Skeletal muscle tissue (tissue), 4 donors: Measurements from ENCODE around the gene TMEM253. TPM values are rescaled to one million over a fixed set of nuclear protein-coding genes. Genes with fewer than 3 reads are reported as not detected.
A peak's percentile ranks its signal among the peaks of the same experiment; 100 is the strongest.

Experiments
- H3K27ac ChIP-seq: one replicate; pipeline ENCODE4 v1.7.0; 2013; ENCODE audit warnings: mild to moderate bottlenecking, low read depth, low read length, inconsistent platforms
- H3K27me3 ChIP-seq, 3 donors: one replicate each; pipeline ENCODE4 v1.7.0; 2013; ENCODE audit warnings: low read length in 3 of 3; ENCODE audit not compliant: control insufficient read depth in 3 of 3, insufficient read depth in 3 of 3
- H3K36me3 ChIP-seq, 3 donors: one replicate each; pipeline ENCODE4 v1.7.0; 2013; ENCODE audit warnings: low read length in 3 of 3; ENCODE audit not compliant: control insufficient read depth in 3 of 3, insufficient read depth in 3 of 3
- H3K4me1 ChIP-seq, 3 donors: one replicate each; pipeline ENCODE4 v1.7.0; 2013; ENCODE audit warnings: low read length in 3 of 3, mild to moderate bottlenecking in 3 of 3; ENCODE audit not compliant: control insufficient read depth in 3 of 3, insufficient read depth in 3 of 3
- H3K4me3 ChIP-seq, 3 donors: one replicate each; pipeline ENCODE4 v1.7.0; 2013; ENCODE audit warnings: low read length in 3 of 3
- H3K9ac ChIP-seq, 3 donors: one replicate each; pipeline ENCODE4 v1.7.0; 2013; ENCODE audit warnings: low read length in 3 of 3, mild to moderate bottlenecking in 3 of 3, moderate library complexity in 2 of 3, low read depth in 1 of 3
- H3K9me3 ChIP-seq, 3 donors: one replicate each; pipeline ENCODE4 v1.7.0; 2013; ENCODE audit warnings: low read length in 3 of 3; ENCODE audit not compliant: control insufficient read depth in 3 of 3
- total RNA-seq: library from RNA; depleted of rRNA; stranded (reverse); fragments of >200 nt; gene quantifications from one replicate; pipeline ENCODE4 v1.2.3, GENCODE V29; 2014
- donor health status: Osteomylitis.

The TMEM253 gene
- total RNA-seq, 1 donor from 2014 or later, result not detected

GRCh38 chr14:21059842-21060613, 40.8 kb upstream of the TMEM253 start:
- H3K4me1 ChIP-seq, result peaks cover 0 to 5% (median 0%) of the 10 kb centered on the region in 3 donors
- H3K36me3 ChIP-seq, result no peaks in the 10 kb centered on the region
- H3K27me3 ChIP-seq, result no peaks in the 10 kb centered on the region
- no peak overlapping the region for H3K27ac ChIP-seq
- no peak overlapping the region for H3K4me3 ChIP-seq
- H3K9me3 ChIP-seq, result no peaks in the 10 kb centered on the region
- H3K9ac ChIP-seq, result no peak overlapping the region

- H3K4me3 ChIP-seq, result no peak overlapping the region
Observed at GRCh38 chr14:21060614-21061346, 40.1 kb upstream of the TMEM253 start.

GRCh38 chr14:21061347-21061668, 39.6 kb upstream of the TMEM253 start:
- Histone ChIP-seq H3K27ac (no peak overlapping the region), H3K9ac (no peak overlapping the region), H3K9me3 (no peaks in the 10 kb centered on the region), H3K27me3 (no peaks in the 10 kb centered on the region), H3K4me3 (no peak overlapping the region), H3K4me1 (peaks cover 0 to 5% (median 0%) of the 10 kb centered on the region in 3 donors), H3K36me3 (no peaks in the 10 kb centered on the region)

More at GRCh38 chr14:21060614-21061346, 40.1 kb upstream of the TMEM253 start:
- Histone ChIP-seq H3K27ac (no peak overlapping the region), H3K4me1 (peaks cover 0 to 5% (median 0%) of the 10 kb centered on the region in 3 donors), H3K9ac (no peak overlapping the region), H3K9me3 (no peaks in the 10 kb centered on the region), H3K36me3 (no peaks in the 10 kb centered on the region), H3K27me3 (no peaks in the 10 kb centered on the region)

GRCh38 chr14:21063479-21063878, 37.4 kb upstream of the TMEM253 start:
- no peak overlapping the region for H3K9ac ChIP-seq
- H3K9me3 ChIP-seq, result no peaks in the 10 kb centered on the region
- H3K27ac ChIP-seq, result no peak overlapping the region

GRCh38 chr14:21066882-21067502, 33.9 kb upstream of the TMEM253 start:
- Histone ChIP-seq H3K9ac (no peak overlapping the region), H3K27ac (no peak overlapping the region), H3K4me3 (no peak overlapping the region), H3K36me3 (no peaks in the 10 kb centered on the region), H3K9me3 (no peaks in the 10 kb centered on the region), H3K4me1 (peaks cover 20 to 29% (median 25%) of the 10 kb centered on the region in 3 donors), H3K27me3 (no peaks in the 10 kb centered on the region)

More at GRCh38 chr14:21063479-21063878, 37.4 kb upstream of the TMEM253 start:
- H3K36me3 ChIP-seq, result no peaks in the 10 kb centered on the region
- peaks cover under 1 to 7% (median 2%) of the 10 kb centered on the region in 3 donors for H3K4me1 ChIP-seq
- no peaks in the 10 kb centered on the region for H3K27me3 ChIP-seq
- H3K4me3 ChIP-seq, result no peak overlapping the region

- Histone ChIP-seq H3K4me3 (peak overlapping the region; percentile 75 to 91 (median 78)), H3K9me3 (no peaks in the 10 kb centered on the region), H3K27me3 (no peaks in the 10 kb centered on the region), H3K4me1 (peaks cover 32 to 38% (median 33%) of the 10 kb centered on the region in 3 donors), H3K27ac (peak overlapping the region; percentile 86), H3K36me3 (peaks cover 3 to 8% (median 8%) of the 10 kb centered on the region in 3 donors), H3K9ac (peak overlapping the region; percentile 70 to 88 (median 82))
Observed at GRCh38 chr14:21068521-21069387, 32.1 kb upstream of the TMEM253 start.

- Histone ChIP-seq H3K9me3 (no peaks in the 10 kb centered on the region), H3K9ac (peak overlapping the region; percentile 70 to 88 (median 82)), H3K36me3 (peaks cover 3 to 11% (median 11%) of the 10 kb centered on the region in 3 donors), H3K4me1 (peaks cover 32 to 41% (median 33%) of the 10 kb centered on the region in 3 donors), H3K27me3 (no peaks in the 10 kb centered on the region), H3K27ac (peak overlapping the region; percentile 86), H3K4me3 (peak overlapping the region; percentile 75 to 91 (median 78))
Observed at GRCh38 chr14:21069388-21070082, 31.3 kb upstream of the TMEM253 start.

- H3K4me1 ChIP-seq, result peaks cover 32 to 41% (median 33%) of the 10 kb centered on the region in 3 donors
- peak within 1 kb of the TSS; percentile 90 to 94 (median 91) for H3K4me3 ChIP-seq
- H3K27me3 ChIP-seq, result no peaks in the 10 kb centered on the region
- no peaks in the 10 kb centered on the region for H3K9me3 ChIP-seq
- H3K36me3 ChIP-seq, result peaks cover 7 to 16% (median 14%) of the 10 kb centered on the region in 3 donors
- H3K27ac ChIP-seq, result peak within 1 kb of the TSS; percentile 89
- H3K9ac ChIP-seq, result peak within 1 kb of the TSS; percentile 88 to 89 (median 89)
Observed at GRCh38 chr14:21070083-21070609, 30.7 kb upstream of the TMEM253 start, which contains the start of gene ARHGEF40. TSS of gene ARHGEF40 (plus strand) at chr14:21070304. CDS start at chr14:21070397, 93 bp downstream.
